GM23338 (cell line): ENCODE measurements around the gene AK6. TPM values are rescaled to one million over a fixed set of nuclear protein-coding genes. Genes with fewer than 3 reads are reported as not detected.

Source experiments
- ATAC-seq: fragments of 200-7000 bp; cut with Tn5 transposase; 3 replicates; pipeline ENCODE4 v1.9.1; 2020
- DNase-seq: peaks from one replicate; pipeline ENCODE4 v3.0.0-alpha.2; 2015; ENCODE audit warnings: low spot score
- H2AFZ ChIP-seq: fragments of 200-600 bp; sonication (generic); 2 replicates; pipeline ENCODE4 v1.8.0; 2016; ENCODE audit warnings: antibody characterized with exemption, mild to moderate bottlenecking, moderate library complexity
- H3F3A ChIP-seq: fragments of 200-600 bp; sonication (generic); replicated peaks from 2 replicates; pipeline ENCODE4 v1.8.0; 2017; ENCODE audit warnings: antibody characterized with exemption, mixed run types, low read depth
- H3K27ac ChIP-seq: fragments of 200-600 bp; sonication (generic); 2 replicates; pipeline ENCODE4 v1.6.1; 2016; ENCODE audit warnings: low read depth
- H3K27me3 ChIP-seq: fragments of 200-600 bp; sonication (generic); 2 replicates; pipeline ENCODE4 v1.8.0; 2016; ENCODE audit warnings: mild to moderate bottlenecking, mixed run types, moderate library complexity; ENCODE audit not compliant: insufficient read depth
- H3K36me3 ChIP-seq: fragments of 200-600 bp; sonication (generic); 2 replicates; pipeline ENCODE4 v1.8.0; 2016; ENCODE audit warnings: mild to moderate bottlenecking; ENCODE audit not compliant: insufficient read depth
- H3K4me1 ChIP-seq: fragments of 200-600 bp; sonication (generic); 2 replicates; pipeline ENCODE4 v1.8.0; 2016; ENCODE audit warnings: mild to moderate bottlenecking, moderate library complexity; ENCODE audit not compliant: insufficient read depth
- H3K4me2 ChIP-seq: fragments of 200-600 bp; sonication (generic); 2 replicates; pipeline ENCODE4 v1.7.1; 2017; ENCODE audit warnings: mixed run types
- H3K4me3 ChIP-seq: fragments of 200-600 bp; sonication (generic); 2 replicates; pipeline ENCODE4 v1.6.1; 2016; ENCODE audit warnings: mixed run types
- H3K79me2 ChIP-seq: fragments of 200-600 bp; sonication (generic); replicated peaks from 2 replicates; pipeline ENCODE4 v1.8.0; 2017; ENCODE audit warnings: mild to moderate bottlenecking; ENCODE audit not compliant: insufficient read depth
- H3K9me2 ChIP-seq: fragments of 200-600 bp; sonication (generic); 2 replicates; pipeline ENCODE4 v1.8.0; 2017; ENCODE audit not compliant: insufficient read depth
- H4K20me1 ChIP-seq: fragments of 200-600 bp; sonication (generic); replicated peaks from 2 replicates; pipeline ENCODE4 v1.8.0; 2017; ENCODE audit warnings: mild to moderate bottlenecking; ENCODE audit not compliant: insufficient read depth
- H3K27ac Mint-ChIP-seq: 2 replicates; pipeline ENCODE4 v1.8.0; 2020; ENCODE audit warnings: inconsistent platforms, mild to moderate bottlenecking, moderate library complexity, mixed read lengths
- H3K27me3 Mint-ChIP-seq: 3 replicates; pipeline ENCODE4 v1.8.0; 2022; ENCODE audit warnings: low read depth, mild to moderate bottlenecking, moderate library complexity, mixed read lengths, inconsistent platforms; ENCODE audit not compliant: insufficient read depth, poor library complexity
- H3K36me3 Mint-ChIP-seq: 3 replicates; pipeline ENCODE4 v1.8.0; 2021; ENCODE audit warnings: low read depth, mild to moderate bottlenecking, inconsistent platforms, moderate library complexity, mixed read lengths
- H3K4me1 Mint-ChIP-seq: 3 replicates; pipeline ENCODE4 v1.8.0; 2020; ENCODE audit warnings: mild to moderate bottlenecking, inconsistent platforms, mixed read lengths
- H3K4me3 Mint-ChIP-seq: 3 replicates; pipeline ENCODE4 v1.8.0; 2021; ENCODE audit warnings: moderate library complexity, mild to moderate bottlenecking, inconsistent platforms, mixed read lengths
- H3K9me3 Mint-ChIP-seq: 3 replicates; pipeline ENCODE4 v1.8.0; 2020; ENCODE audit warnings: moderate library complexity, mild to moderate bottlenecking, inconsistent platforms, mixed read lengths
- CREB1 ChIP-seq: fragments of 250-450 bp; sonication (Bioruptor Pico); IDR thresholded peaks from 2 replicates; pipeline ENCODE4 v1.5.0; 2020; ENCODE audit warnings: low read depth, mild to moderate bottlenecking, moderate library complexity
- EZH2 ChIP-seq: fragments of 200-600 bp; sonication (generic); IDR thresholded peaks from one replicate; pipeline ENCODE4 v1.8.0; 2017; ENCODE audit warnings: antibody characterized with exemption, mild to moderate bottlenecking, low read depth; ENCODE audit not compliant: unreplicated experiment
- EZH2phosphoT487 ChIP-seq: fragments of 200-600 bp; sonication (generic); IDR thresholded peaks from one replicate; pipeline ENCODE4 v1.8.1; 2018; ENCODE audit warnings: antibody characterized with exemption; ENCODE audit not compliant: unreplicated experiment
- NANOG ChIP-seq: IDR thresholded peaks from 2 replicates; pipeline ENCODE4 v1.6.1; 2016; ENCODE audit warnings: antibody characterized with exemption, borderline replicate concordance
- POLR2AphosphoS5 ChIP-seq: IDR thresholded peaks from 2 replicates; pipeline ENCODE4 v1.6.1; 2016; ENCODE audit warnings: antibody characterized with exemption, low read depth
- REST ChIP-seq: IDR thresholded peaks from one replicate; pipeline ENCODE4 v1.6.1; 2018; ENCODE audit warnings: antibody characterized with exemption; ENCODE audit not compliant: unreplicated experiment
- ZNF331 ChIP-seq: fragments of 250-450 bp; sonication (Bioruptor Pico); IDR thresholded peaks from 2 replicates; pipeline ENCODE4 v1.5.0; 2020; ENCODE audit warnings: low read depth, mild to moderate bottlenecking, moderate library complexity
- ZNF462 ChIP-seq: fragments of 250-450 bp; sonication (Bioruptor Pico); IDR thresholded peaks from 2 replicates; pipeline ENCODE4 v1.5.0; 2020; ENCODE audit warnings: mild to moderate bottlenecking, moderate library complexity
- polyA plus RNA-seq: library from polyadenylated mRNA; unstranded; fragments of >200 nt; fragmentation: Nextera tagmentation; extraction: Ambion mirVana; gene quantifications from 2 replicates; pipeline ENCODE4 v1.2.1, GENCODE V29; 2016
- total RNA-seq: library from RNA; depleted of rRNA; stranded (reverse); fragments of >200 nt; shearing (Covaris generic); gene quantifications from 2 replicates; pipeline ENCODE4 v1.2.3, GENCODE V29; 2014

Gene AK6
- total and polyA plus RNA-seq, 2 experiments from 2014 or later: 37.3 to 260 TPM

- Histone ChIP-seq H3K27me3 (no peaks in the 10 kb centered on the region), H3K79me2 (no peaks in the 10 kb centered on the region), H3K4me2 (no peak overlapping the region), H3K9me2 (peaks cover 3% of the 10 kb centered on the region; the same call in 1 of the 2 replicates), H4K20me1 (no peaks in the 10 kb centered on the region), H3K4me3 (no peak overlapping the region), H3K27ac (no peak overlapping the region), H3K4me1 (no peaks in the 10 kb centered on the region), H2AFZ (no peak overlapping the region), H3F3A (no peaks in the 10 kb centered on the region), H3K36me3 (no peaks in the 10 kb centered on the region)
- peaks cover 1% of the 10 kb centered on the region for H3K27me3 Mint-ChIP-seq
- H3K9me3 Mint-ChIP-seq: peaks cover 21% of the 10 kb centered on the region
- TF ChIP-seq ZNF462: no peak
- TF ChIP-seq EZH2: no peak
- no peak for TF ChIP-seq CREB1 (CRISPR knock-in tag)
- TF ChIP-seq NANOG: no peak
- no peak for TF ChIP-seq POLR2AphosphoS5
- TF ChIP-seq REST: no peak
- no peak for TF ChIP-seq ZNF331 (CRISPR knock-in tag)
- TF ChIP-seq EZH2phosphoT487: no peak
- H3K4me1 Mint-ChIP-seq: 0 out of 3 replicates have a peak, but pooled peaks cover 3% of the 10 kb centered on the region
- peaks cover 27% of the 10 kb centered on the region for H3K36me3 Mint-ChIP-seq
- ATAC-seq: no peak
- DNase-seq: no peak
- no peak overlapping the region for H3K4me3 Mint-ChIP-seq
- no peak overlapping the region for H3K27ac Mint-ChIP-seq
Measured at GRCh38 chr5:69312459-69313160, 56.7 kb downstream of the AK6 start.
